Mesothelial cell of epicardium (in vitro differentiated cells): ENCODE data around the gene PGGHG. TPM values are rescaled to one million over a fixed set of nuclear protein-coding genes. Genes with fewer than 3 reads are reported as not detected.

ENCODE experiments used
- DNase-seq, 2 experiments: peaks; one replicate each; pipeline ENCODE4 v3.0.0; 2021; ENCODE audit warnings: low spot score in 2 of 2; ENCODE audit not compliant: unreplicated experiment in 2 of 2
- H3K27ac Mint-ChIP-seq: 2 replicates; pipeline ENCODE4 v1.8.0; 2021; ENCODE audit warnings: mixed read lengths
- H3K27me3 Mint-ChIP-seq: 2 replicates; pipeline ENCODE4 v1.8.0; 2021; ENCODE audit warnings: low read depth, mixed read lengths
- H3K36me3 Mint-ChIP-seq: 2 replicates; pipeline ENCODE4 v1.8.0; 2021; ENCODE audit warnings: mixed read lengths
- H3K4me1 Mint-ChIP-seq: 2 replicates; pipeline ENCODE4 v1.8.0; 2021; ENCODE audit warnings: mixed read lengths
- H3K4me3 Mint-ChIP-seq: 2 replicates; pipeline ENCODE4 v1.8.0; 2021; ENCODE audit warnings: mild to moderate bottlenecking, moderate library complexity, mixed read lengths
- H3K9me3 Mint-ChIP-seq: 2 replicates; pipeline ENCODE4 v1.8.0; 2021; ENCODE audit warnings: mixed read lengths
- total RNA-seq: library from RNA; stranded (reverse); gene quantifications from 3 replicates; pipeline ENCODE4 v1.2.1, GENCODE V29; 2021
- TF ChIP-seq, protein P1 (sequence below): fragments of 200-600 bp; sonication (generic); IDR thresholded peaks from one replicate; pipeline ENCODE4 v1.5.0; 2021; ENCODE audit warnings: antibody characterized with exemption; ENCODE audit not compliant: unreplicated experiment

The PGGHG gene
- total RNA-seq, 1 donor from 2014 or later: 103 TPM

DNA sequence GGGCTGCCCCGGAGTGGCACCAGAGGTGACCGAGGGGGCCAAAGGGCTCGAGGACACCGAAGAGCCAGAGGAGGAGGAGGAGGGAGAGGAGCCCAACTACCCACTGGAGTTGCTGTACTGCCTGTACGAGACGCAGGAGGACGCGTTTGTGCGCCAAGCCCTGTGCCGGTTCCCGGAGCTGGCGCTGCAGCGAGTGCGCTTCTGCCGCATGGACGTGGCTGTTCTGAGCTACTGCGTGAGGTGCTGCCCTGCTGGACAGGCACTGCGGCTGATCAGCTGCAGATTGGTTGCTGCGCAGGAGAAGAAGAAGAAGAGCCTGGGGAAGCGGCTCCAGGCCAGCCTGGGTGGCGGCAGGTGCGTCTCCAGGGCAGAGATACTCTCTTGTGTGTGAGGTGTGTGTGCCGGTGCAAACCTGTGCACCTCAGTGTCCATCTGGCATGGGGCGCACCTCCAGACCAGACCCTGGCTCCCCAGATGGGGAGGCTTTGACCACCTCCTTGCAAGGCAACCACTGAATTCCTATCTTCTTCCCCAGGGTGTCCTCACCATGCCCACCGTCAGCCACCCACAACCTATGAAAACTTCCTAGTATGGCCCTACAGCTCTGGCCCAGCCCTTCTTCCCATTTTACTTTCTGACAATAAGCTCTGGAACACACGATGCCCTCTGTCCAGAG is 7.3 kb upstream of the PGGHG start:
- Mint-ChIP-seq H3K9me3 (peaks cover 3% of the 10 kb centered on the region), H3K36me3 (no peaks in the 10 kb centered on the region), H3K27ac (no peak overlapping the region), H3K27me3 (peaks cover 2% of the 10 kb centered on the region), H3K4me3 (no peak overlapping the region), H3K4me1 (peaks cover 11% of the 10 kb centered on the region)
- TF ChIP-seq, protein P1, sequence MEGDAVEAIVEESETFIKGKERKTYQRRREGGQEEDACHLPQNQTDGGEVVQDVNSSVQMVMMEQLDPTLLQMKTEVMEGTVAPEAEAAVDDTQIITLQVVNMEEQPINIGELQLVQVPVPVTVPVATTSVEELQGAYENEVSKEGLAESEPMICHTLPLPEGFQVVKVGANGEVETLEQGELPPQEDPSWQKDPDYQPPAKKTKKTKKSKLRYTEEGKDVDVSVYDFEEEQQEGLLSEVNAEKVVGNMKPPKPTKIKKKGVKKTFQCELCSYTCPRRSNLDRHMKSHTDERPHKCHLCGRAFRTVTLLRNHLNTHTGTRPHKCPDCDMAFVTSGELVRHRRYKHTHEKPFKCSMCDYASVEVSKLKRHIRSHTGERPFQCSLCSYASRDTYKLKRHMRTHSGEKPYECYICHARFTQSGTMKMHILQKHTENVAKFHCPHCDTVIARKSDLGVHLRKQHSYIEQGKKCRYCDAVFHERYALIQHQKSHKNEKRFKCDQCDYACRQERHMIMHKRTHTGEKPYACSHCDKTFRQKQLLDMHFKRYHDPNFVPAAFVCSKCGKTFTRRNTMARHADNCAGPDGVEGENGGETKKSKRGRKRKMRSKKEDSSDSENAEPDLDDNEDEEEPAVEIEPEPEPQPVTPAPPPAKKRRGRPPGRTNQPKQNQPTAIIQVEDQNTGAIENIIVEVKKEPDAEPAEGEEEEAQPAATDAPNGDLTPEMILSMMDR: no peak
- no peak for DNase-seq

DNA sequence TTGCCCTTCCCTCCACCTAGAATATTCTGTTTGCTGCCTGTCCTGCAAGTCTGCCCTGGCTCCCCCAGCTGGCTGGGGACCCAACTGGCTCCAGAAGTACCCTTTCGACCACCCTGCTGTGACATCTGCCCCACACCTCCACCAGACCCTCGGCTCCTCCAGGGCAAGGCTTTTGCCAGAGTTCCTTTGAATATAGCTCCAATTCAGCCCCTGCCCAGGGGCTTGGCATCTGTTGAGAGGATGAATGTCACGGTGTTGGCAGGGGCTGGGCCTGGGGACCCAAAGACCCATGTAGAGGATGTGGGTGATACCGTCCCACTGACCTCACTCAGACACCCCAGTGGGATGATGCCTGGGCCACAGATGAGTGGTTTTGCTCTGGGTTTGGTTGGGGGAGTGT is 6.8 kb upstream of the PGGHG start:
- H3K36me3 Mint-ChIP-seq: no peaks in the 10 kb centered on the region
- H3K9me3 Mint-ChIP-seq: no peaks in the 10 kb centered on the region
- TF ChIP-seq, protein P1: no peak
- no peak overlapping the region for H3K27ac Mint-ChIP-seq
- peaks cover 14% of the 10 kb centered on the region for H3K4me1 Mint-ChIP-seq
- no peak for DNase-seq
- H3K4me3 Mint-ChIP-seq: no peak overlapping the region
- H3K27me3 Mint-ChIP-seq: peaks cover 5% of the 10 kb centered on the region

DNA sequence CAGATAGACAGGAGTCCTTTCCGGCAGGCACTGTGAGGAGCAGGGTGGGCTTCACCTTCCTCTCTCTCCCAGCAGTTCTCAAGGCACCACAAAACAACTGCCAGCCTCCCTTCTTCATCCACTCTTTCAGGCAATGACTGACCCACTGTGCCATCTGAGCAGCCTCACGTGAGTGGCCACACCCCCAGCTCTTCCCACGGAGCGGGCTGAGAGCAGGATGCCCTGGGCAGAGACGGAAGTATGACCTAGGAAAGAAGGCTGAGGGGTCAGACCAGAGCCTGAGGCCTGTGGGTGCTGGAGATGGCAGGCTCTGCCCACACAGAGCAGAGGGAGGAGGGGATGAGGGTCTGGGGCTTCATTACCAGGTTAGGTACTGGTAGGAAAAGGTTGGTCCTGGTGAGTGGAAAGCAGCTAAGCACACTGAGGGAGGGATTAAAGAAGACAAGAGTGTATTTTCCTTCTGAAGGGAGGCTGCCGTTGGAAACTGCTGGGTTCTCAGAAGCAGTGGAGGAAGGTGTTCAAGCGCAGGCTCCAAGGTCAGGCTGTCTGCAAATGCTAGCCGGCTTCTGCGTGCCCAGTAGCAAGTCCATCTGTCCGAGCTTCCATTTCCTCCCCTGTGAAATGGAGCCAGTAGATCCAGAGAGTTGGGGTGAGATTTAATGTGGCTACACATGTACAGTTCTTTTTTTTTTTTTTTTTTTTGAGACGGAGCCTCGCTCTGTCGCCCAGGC is 6.1 kb upstream of the PGGHG start:
- Mint-ChIP-seq H3K4me1 (peaks cover 16% of the 10 kb centered on the region), H3K36me3 (no peaks in the 10 kb centered on the region), H3K9me3 (no peaks in the 10 kb centered on the region), H3K27ac (no peak overlapping the region), H3K4me3 (no peak overlapping the region), H3K27me3 (peaks cover 7% of the 10 kb centered on the region)
- TF ChIP-seq, protein P1: no peak
- no peak for DNase-seq

DNA sequence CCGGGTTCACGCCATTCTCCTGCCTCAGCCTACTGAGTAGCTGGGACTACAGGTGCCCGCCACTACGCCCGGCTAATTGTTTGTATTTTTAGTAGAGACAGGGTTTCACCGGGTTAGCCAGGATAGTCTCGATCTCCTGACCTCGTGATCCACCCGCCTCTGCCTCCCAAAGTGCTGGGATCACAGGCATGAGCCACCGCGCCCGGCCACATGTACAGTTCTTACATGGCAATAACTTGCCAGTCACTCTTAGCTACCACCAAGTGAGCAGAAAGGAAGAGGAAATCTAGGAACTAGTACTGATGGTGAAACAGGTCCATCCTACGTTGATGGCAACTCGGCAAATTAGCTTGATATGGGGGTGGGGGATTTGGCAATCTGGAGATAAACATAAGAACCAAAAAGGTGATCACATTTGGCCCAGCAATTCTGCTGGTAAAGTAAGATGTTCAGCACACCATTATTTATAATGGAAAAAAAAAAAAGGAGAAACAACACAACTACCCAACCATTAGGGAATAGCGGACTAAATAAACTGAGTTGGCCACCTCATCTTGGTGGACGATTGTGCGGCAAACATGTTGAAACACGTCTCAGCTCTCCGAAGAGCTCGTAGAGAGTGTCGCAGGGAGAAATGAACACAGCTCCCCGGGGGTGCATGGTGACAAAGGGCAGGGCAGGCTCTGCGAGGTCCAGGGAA is 5.4 kb upstream of the PGGHG start:
- Mint-ChIP-seq H3K27ac (no peak overlapping the region), H3K27me3 (peaks cover 12% of the 10 kb centered on the region)

More for the DNA sequence above, 5.4 kb upstream of the PGGHG start:
- DNase-seq: no peak
- Mint-ChIP-seq H3K4me3 (no peak overlapping the region), H3K4me1 (peaks cover 17% of the 10 kb centered on the region), H3K36me3 (no peaks in the 10 kb centered on the region), H3K9me3 (no peaks in the 10 kb centered on the region)
- TF ChIP-seq, protein P1: no peak
